ENCODE data around the gene CREB5.

GRCh38 chr7:28528899-28529298, 116.6 kb downstream of the CREB5 start:
- TF ChIP-seq POLR2A (IDR thresholded peaks at IDR 0.05), result no peak
- TF ChIP-seq, protein P1, sequence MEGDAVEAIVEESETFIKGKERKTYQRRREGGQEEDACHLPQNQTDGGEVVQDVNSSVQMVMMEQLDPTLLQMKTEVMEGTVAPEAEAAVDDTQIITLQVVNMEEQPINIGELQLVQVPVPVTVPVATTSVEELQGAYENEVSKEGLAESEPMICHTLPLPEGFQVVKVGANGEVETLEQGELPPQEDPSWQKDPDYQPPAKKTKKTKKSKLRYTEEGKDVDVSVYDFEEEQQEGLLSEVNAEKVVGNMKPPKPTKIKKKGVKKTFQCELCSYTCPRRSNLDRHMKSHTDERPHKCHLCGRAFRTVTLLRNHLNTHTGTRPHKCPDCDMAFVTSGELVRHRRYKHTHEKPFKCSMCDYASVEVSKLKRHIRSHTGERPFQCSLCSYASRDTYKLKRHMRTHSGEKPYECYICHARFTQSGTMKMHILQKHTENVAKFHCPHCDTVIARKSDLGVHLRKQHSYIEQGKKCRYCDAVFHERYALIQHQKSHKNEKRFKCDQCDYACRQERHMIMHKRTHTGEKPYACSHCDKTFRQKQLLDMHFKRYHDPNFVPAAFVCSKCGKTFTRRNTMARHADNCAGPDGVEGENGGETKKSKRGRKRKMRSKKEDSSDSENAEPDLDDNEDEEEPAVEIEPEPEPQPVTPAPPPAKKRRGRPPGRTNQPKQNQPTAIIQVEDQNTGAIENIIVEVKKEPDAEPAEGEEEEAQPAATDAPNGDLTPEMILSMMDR (IDR thresholded peaks at IDR 0.05), result no peak
- no peak for TF ChIP-seq EP300 (IDR thresholded peaks at IDR 0.05)
- no peak for TF ChIP-seq POLR2AphosphoS5 (IDR thresholded peaks at IDR 0.05)
